ENCODE results near the gene ELP1. TPM values are rescaled to one million over a fixed set of nuclear protein-coding genes. Genes with fewer than 3 reads are reported as not detected.

The ELP1 gene, protein sequence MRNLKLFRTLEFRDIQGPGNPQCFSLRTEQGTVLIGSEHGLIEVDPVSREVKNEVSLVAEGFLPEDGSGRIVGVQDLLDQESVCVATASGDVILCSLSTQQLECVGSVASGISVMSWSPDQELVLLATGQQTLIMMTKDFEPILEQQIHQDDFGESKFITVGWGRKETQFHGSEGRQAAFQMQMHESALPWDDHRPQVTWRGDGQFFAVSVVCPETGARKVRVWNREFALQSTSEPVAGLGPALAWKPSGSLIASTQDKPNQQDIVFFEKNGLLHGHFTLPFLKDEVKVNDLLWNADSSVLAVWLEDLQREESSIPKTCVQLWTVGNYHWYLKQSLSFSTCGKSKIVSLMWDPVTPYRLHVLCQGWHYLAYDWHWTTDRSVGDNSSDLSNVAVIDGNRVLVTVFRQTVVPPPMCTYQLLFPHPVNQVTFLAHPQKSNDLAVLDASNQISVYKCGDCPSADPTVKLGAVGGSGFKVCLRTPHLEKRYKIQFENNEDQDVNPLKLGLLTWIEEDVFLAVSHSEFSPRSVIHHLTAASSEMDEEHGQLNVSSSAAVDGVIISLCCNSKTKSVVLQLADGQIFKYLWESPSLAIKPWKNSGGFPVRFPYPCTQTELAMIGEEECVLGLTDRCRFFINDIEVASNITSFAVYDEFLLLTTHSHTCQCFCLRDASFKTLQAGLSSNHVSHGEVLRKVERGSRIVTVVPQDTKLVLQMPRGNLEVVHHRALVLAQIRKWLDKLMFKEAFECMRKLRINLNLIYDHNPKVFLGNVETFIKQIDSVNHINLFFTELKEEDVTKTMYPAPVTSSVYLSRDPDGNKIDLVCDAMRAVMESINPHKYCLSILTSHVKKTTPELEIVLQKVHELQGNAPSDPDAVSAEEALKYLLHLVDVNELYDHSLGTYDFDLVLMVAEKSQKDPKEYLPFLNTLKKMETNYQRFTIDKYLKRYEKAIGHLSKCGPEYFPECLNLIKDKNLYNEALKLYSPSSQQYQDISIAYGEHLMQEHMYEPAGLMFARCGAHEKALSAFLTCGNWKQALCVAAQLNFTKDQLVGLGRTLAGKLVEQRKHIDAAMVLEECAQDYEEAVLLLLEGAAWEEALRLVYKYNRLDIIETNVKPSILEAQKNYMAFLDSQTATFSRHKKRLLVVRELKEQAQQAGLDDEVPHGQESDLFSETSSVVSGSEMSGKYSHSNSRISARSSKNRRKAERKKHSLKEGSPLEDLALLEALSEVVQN (N-terminal part only)
- polyA plus RNA-seq (2013) = 25.2 TPM

DNA sequence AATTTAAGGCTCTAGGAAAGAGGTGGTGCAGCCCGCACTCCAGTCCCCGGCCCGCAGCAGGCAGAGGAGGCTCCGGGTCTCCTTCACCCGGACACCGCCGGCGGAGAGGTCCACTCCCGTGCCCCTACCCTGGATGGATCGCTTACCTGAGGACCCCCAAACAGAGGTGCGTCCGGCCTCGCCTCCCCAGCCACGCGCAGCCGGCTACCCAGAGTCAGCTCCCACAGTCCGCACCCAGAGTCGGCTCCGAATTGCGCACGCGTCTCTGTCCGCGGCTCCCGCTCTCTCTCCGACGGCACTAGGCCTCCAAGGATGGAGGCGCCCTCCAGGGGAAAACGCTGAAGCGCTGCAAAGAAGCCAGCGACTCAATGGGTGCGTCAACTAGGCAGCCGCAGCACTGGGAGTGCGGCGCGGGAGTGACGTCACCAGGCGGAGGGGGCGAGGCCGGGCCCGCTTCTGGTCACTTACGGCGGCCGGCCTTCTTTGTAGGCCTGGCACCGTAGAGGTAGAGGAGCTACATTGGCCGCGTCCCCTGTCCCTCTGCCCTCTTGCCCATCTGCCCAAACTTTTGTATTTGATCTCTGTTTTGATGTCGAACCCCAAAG is at the start of gene ELP1:
TSS of gene ELP1 (minus strand) at position 407 of the 605 bp plus-strand sequence. CDS start 2,978 bp downstream, outside the sequence.
- WGBS (ENCODE audit: insufficient coverage) = under 1% methylated on average over 45 of the region's 48 CpGs
- Histone ChIP-seq H3K9me3 (ENCODE audit: control extremely low read depth in 1 of 5, control insufficient read depth in 4 of 5, insufficient read depth in 2 of 5, low read depth in 1 of 5, low read length in 4 of 5) (no peaks in the 10 kb centered on the region), H3K36me3 (ENCODE audit: control insufficient read depth in 4 of 4, insufficient read depth in 4 of 4, low read length in 3 of 4) (peaks cover 1 to 10% (median 4%) of the 10 kb centered on the region in 4 experiments), H3K4me3 (ENCODE audit: control insufficient read depth in 1 of 7, extremely low read depth in 1 of 7, insufficient read depth in 4 of 7, low read depth in 2 of 7, low read length in 6 of 7) (peak within 1 kb of the TSS; percentile 94 to 100 (median 99)), H3K27ac (ENCODE audit: insufficient read depth in 1 of 2, low read depth in 1 of 2, low read length in 2 of 2, poor library complexity in 1 of 2, severe bottlenecking in 2 of 2) (peak within 1 kb of the TSS; percentile 84 to 94), H3K27me3 (replicated peaks in 2 of 5; ENCODE audit: control insufficient read depth in 4 of 5, insufficient read depth in 5 of 5, low read length in 4 of 5) (no peaks in the 10 kb centered on the region), H3K4me1 (ENCODE audit: control extremely low read depth in 1 of 4, control insufficient read depth in 4 of 4, insufficient read depth in 4 of 4, low read length in 3 of 4) (peaks cover 6 to 24% (median 17%) of the 10 kb centered on the region in 4 experiments)
- DNase-seq = peak; percentile 96 to 97 (median 97)
- ChIA-PET CTCF (interaction anchor here (1.1 kb wide), 2 partner anchors 18 to 19 kb away, joined by 3 read pairs; no protein-coding TSS in a partner anchor), POLR2A (no interaction called here)

DNA sequence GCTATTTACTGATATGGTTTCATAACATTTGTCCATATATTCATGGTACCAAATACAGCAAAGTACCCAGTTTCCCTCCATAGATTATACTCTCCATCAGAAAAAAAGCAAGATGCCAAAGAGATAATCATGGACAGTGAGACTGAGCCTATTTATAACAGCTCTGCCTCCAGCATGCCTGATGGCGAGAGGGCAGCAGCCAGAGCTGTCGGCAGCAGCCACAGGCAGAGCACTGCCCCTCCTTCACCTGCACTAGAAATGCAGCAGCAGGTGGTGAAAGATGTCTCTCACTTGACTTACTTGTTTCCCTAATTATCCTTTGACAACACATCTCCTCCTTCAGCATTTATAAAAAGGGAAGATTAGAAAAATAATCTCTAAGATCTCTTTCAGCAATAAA is 47.0 kb upstream of the ELP1 start:
- no peaks in the 10 kb centered on the region for H3K9me3 ChIP-seq (ENCODE audit: control extremely low read depth in 1 of 5, control insufficient read depth in 4 of 5, insufficient read depth in 2 of 5, low read depth in 1 of 5, low read length in 4 of 5)
- CTCF ChIA-PET = no interaction called here
- no peaks in the 10 kb centered on the region for H3K27me3 ChIP-seq (replicated peaks in 2 of 5; ENCODE audit: control insufficient read depth in 4 of 5, insufficient read depth in 5 of 5, low read length in 4 of 5)
- H3K4me1 ChIP-seq (ENCODE audit: control extremely low read depth in 1 of 4, control insufficient read depth in 4 of 4, insufficient read depth in 4 of 4, low read length in 3 of 4) = peaks cover 0 to 3% (median under 1%) of the 10 kb centered on the region in 4 experiments
- 100% methylated on average over 2 of the region's 2 CpGs for WGBS (ENCODE audit: insufficient coverage)
- H3K36me3 ChIP-seq (ENCODE audit: control insufficient read depth in 4 of 4, insufficient read depth in 4 of 4, low read length in 3 of 4) = peaks cover 0 to 22% (median 5%) of the 10 kb centered on the region in 4 experiments
- POLR2A ChIA-PET = no interaction called here
- no peak overlapping the region for H3K27ac ChIP-seq (ENCODE audit: insufficient read depth in 1 of 2, low read depth in 1 of 2, low read length in 2 of 2, poor library complexity in 1 of 2, severe bottlenecking in 2 of 2)
- DNase-seq = no peak
- H3K4me3 ChIP-seq (ENCODE audit: control insufficient read depth in 1 of 7, extremely low read depth in 1 of 7, insufficient read depth in 4 of 7, low read depth in 2 of 7, low read length in 6 of 7) = no peak overlapping the region

DNA sequence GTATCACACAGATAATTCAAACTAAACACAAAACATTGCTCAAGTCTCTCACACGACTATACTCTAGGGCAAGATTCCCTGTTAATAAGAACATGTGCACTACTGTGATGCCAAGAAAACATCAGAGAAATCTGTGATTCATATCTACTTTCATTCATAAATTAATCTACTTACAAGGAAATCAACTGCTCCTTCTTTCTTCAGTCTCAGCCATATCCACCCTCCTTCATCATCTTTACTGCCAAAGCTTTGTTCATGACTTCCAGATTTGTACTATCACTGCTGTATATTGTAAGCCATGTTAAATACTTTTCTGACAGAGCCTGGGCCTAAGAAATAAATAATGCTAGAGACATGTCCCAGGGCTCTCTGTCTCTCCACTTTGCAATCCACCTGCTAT is 44.3 kb upstream of the ELP1 start:
- POLR2A ChIA-PET = no interaction called here
- Histone ChIP-seq H3K36me3 (ENCODE audit: control insufficient read depth in 4 of 4, insufficient read depth in 4 of 4, low read length in 3 of 4) (peaks cover 0 to 22% (median 5%) of the 10 kb centered on the region in 4 experiments), H3K27me3 (replicated peaks in 2 of 5; ENCODE audit: control insufficient read depth in 4 of 5, insufficient read depth in 5 of 5, low read length in 4 of 5) (no peaks in the 10 kb centered on the region), H3K9me3 (ENCODE audit: control extremely low read depth in 1 of 5, control insufficient read depth in 4 of 5, insufficient read depth in 2 of 5, low read depth in 1 of 5, low read length in 4 of 5) (no peaks in the 10 kb centered on the region), H3K4me3 (ENCODE audit: control insufficient read depth in 1 of 7, extremely low read depth in 1 of 7, insufficient read depth in 4 of 7, low read depth in 2 of 7, low read length in 6 of 7) (no peak overlapping the region), H3K27ac (ENCODE audit: insufficient read depth in 1 of 2, low read depth in 1 of 2, low read length in 2 of 2, poor library complexity in 1 of 2, severe bottlenecking in 2 of 2) (no peak overlapping the region), H3K4me1 (ENCODE audit: control extremely low read depth in 1 of 4, control insufficient read depth in 4 of 4, insufficient read depth in 4 of 4, low read length in 3 of 4) (peaks cover 0 to 3% (median under 1%) of the 10 kb centered on the region in 4 experiments)
- peak in 1 of 3 donors; percentile 16 for DNase-seq
- CTCF ChIA-PET = no interaction called here
- WGBS (ENCODE audit: insufficient coverage) = 0% methylated on average over 1 of the region's 1 CpG

DNA sequence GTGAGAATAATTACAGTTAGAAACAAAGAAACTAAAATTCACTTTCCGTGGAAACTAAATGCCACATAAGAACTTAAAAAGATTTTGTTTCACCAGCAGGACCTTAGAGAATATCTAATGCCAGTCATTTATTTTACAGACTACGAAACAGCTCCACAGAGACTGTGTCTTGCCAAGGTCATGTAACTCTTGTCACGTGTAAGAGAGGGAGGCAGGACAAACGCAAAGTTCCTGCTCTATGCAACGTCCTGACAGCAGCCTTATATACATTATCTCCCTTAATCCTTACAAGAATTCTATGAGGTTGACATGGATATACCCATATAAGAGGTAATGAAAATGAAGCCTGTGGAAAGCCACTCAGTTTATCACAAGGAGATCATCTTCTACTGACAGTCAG is 40.0 kb upstream of the ELP1 start:
- Histone ChIP-seq H3K27me3 (replicated peaks in 2 of 5; ENCODE audit: control insufficient read depth in 4 of 5, insufficient read depth in 5 of 5, low read length in 4 of 5) (no peaks in the 10 kb centered on the region), H3K4me1 (ENCODE audit: control extremely low read depth in 1 of 4, control insufficient read depth in 4 of 4, insufficient read depth in 4 of 4, low read length in 3 of 4) (peaks cover 0 to 3% (median under 1%) of the 10 kb centered on the region in 4 experiments), H3K27ac (ENCODE audit: insufficient read depth in 1 of 2, low read depth in 1 of 2, low read length in 2 of 2, poor library complexity in 1 of 2, severe bottlenecking in 2 of 2) (no peak overlapping the region), H3K4me3 (ENCODE audit: control insufficient read depth in 1 of 7, extremely low read depth in 1 of 7, insufficient read depth in 4 of 7, low read depth in 2 of 7, low read length in 6 of 7) (no peak overlapping the region), H3K9me3 (ENCODE audit: control extremely low read depth in 1 of 5, control insufficient read depth in 4 of 5, insufficient read depth in 2 of 5, low read depth in 1 of 5, low read length in 4 of 5) (peaks cover 0 to 6% (median 3%) of the 10 kb centered on the region in 5 experiments), H3K36me3 (ENCODE audit: control insufficient read depth in 4 of 4, insufficient read depth in 4 of 4, low read length in 3 of 4) (peaks cover 0 to 16% (median 1%) of the 10 kb centered on the region in 4 experiments)
- 100% methylated on average over 2 of the region's 5 CpGs for WGBS (ENCODE audit: insufficient coverage)
- ChIA-PET POLR2A (no interaction called here), CTCF (interaction anchor here (0.6 to 1.4 kb wide), 2 partner anchors 20 to 1317 kb away, joined by 3 read pairs; no protein-coding TSS in a partner anchor)
- DNase-seq = no peak

DNA sequence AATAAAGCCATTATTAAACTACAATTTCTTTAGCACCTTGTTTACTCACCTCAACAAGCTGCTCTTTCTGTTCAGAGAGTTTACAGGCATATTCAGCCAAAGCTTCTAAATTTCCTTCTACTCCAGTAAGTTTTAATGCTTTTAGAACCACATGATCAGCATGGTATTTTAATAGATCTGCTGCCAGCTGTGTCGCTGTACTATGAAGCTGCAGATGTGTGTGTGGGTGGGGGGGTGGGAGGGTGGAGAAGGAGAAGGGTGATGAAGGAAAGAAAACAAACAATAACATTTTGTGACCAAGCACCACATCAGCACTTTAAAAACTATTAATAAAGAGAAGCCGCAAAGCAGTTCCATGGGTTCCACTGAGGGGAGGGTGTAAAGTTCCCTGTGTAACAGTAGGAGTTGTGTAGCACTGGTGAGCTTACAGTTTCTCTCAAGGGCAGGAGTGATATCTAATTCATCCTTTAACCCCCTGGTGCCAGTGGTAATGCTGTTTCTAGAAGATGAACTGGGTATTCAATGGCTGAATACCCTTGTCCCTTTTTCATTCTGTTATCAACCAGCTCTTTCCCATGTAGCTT is 38.8 kb upstream of the ELP1 start:
- no peaks in the 10 kb centered on the region for H3K27me3 ChIP-seq (replicated peaks in 2 of 5; ENCODE audit: control insufficient read depth in 4 of 5, insufficient read depth in 5 of 5, low read length in 4 of 5)
- no peak overlapping the region for H3K27ac ChIP-seq (ENCODE audit: insufficient read depth in 1 of 2, low read depth in 1 of 2, low read length in 2 of 2, poor library complexity in 1 of 2, severe bottlenecking in 2 of 2)
- CTCF ChIA-PET = interaction anchor here (1.0 kb wide), 1 partner anchor 10 kb away, joined by 3 read pairs; no protein-coding TSS in a partner anchor
- peaks cover 0 to 6% (median 3%) of the 10 kb centered on the region in 5 experiments for H3K9me3 ChIP-seq (ENCODE audit: control extremely low read depth in 1 of 5, control insufficient read depth in 4 of 5, insufficient read depth in 2 of 5, low read depth in 1 of 5, low read length in 4 of 5)
- WGBS (ENCODE audit: insufficient coverage) = no CpG with 5 or more reads among the region's 2 CpGs
- POLR2A ChIA-PET = interaction anchor here (1.1 kb wide), 1 partner anchor 9 kb away, joined by 3 read pairs; no protein-coding TSS in a partner anchor
- peaks cover 0 to 13% (median 1%) of the 10 kb centered on the region in 4 experiments for H3K36me3 ChIP-seq (ENCODE audit: control insufficient read depth in 4 of 4, insufficient read depth in 4 of 4, low read length in 3 of 4)
- no peak for DNase-seq
- H3K4me3 ChIP-seq (ENCODE audit: control insufficient read depth in 1 of 7, extremely low read depth in 1 of 7, insufficient read depth in 4 of 7, low read depth in 2 of 7, low read length in 6 of 7) = no peak overlapping the region
- H3K4me1 ChIP-seq (ENCODE audit: control extremely low read depth in 1 of 4, control insufficient read depth in 4 of 4, insufficient read depth in 4 of 4, low read length in 3 of 4) = no peaks in the 10 kb centered on the region

DNA sequence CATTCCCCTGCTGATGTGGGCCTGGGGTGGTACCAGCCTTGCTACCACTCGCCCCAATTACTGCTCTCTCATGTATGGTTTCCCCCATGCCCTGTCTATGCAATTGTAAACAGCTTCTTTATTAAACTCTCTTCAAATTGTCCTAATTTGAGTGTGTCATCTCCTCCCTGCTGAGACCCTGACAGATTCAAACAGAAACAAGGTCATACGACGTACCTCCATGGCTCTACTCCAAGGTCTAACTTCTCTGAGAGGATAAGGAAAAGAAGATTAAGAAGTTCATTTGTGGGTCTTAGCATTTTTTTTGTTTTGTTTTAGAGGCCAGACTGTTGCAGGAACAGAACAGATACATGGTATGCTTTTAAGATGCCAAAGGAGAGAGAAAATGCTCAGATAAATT is 38.3 kb upstream of the ELP1 start:
- H3K27ac ChIP-seq (ENCODE audit: insufficient read depth in 1 of 2, low read depth in 1 of 2, low read length in 2 of 2, poor library complexity in 1 of 2, severe bottlenecking in 2 of 2) = no peak overlapping the region
- CTCF ChIA-PET = interaction anchor here (1.0 kb wide), 1 partner anchor 9 kb away, joined by 3 read pairs; no protein-coding TSS in a partner anchor
- 100% methylated on average over 3 of the region's 3 CpGs for WGBS (ENCODE audit: insufficient coverage)

More for the DNA sequence above, 38.3 kb upstream of the ELP1 start:
- Histone ChIP-seq H3K9me3 (ENCODE audit: control extremely low read depth in 1 of 5, control insufficient read depth in 4 of 5, insufficient read depth in 2 of 5, low read depth in 1 of 5, low read length in 4 of 5) (peaks cover 0 to 6% (median 3%) of the 10 kb centered on the region in 5 experiments), H3K4me3 (ENCODE audit: control insufficient read depth in 1 of 7, extremely low read depth in 1 of 7, insufficient read depth in 4 of 7, low read depth in 2 of 7, low read length in 6 of 7) (no peak overlapping the region), H3K27me3 (replicated peaks in 2 of 5; ENCODE audit: control insufficient read depth in 4 of 5, insufficient read depth in 5 of 5, low read length in 4 of 5) (no peaks in the 10 kb centered on the region), H3K4me1 (ENCODE audit: control extremely low read depth in 1 of 4, control insufficient read depth in 4 of 4, insufficient read depth in 4 of 4, low read length in 3 of 4) (no peaks in the 10 kb centered on the region), H3K36me3 (ENCODE audit: control insufficient read depth in 4 of 4, insufficient read depth in 4 of 4, low read length in 3 of 4) (peaks cover 0 to 13% (median 1%) of the 10 kb centered on the region in 4 experiments)
- POLR2A ChIA-PET = interaction anchor here (1.1 kb wide), 1 partner anchor 9 kb away, joined by 3 read pairs; no protein-coding TSS in a partner anchor
- no peak for DNase-seq

Measured in common myeloid progenitor, CD34-positive (primary cell).